GM23338 (cell line): ENCODE results near the gene ASB11. TPM values are rescaled to one million over a fixed set of nuclear protein-coding genes. Genes with fewer than 3 reads are reported as not detected.

ENCODE experiments used
- ATAC-seq: fragments of 200-7000 bp; cut with Tn5 transposase; 3 replicates; pipeline ENCODE4 v1.9.1; 2020
- DNase-seq: peaks from one replicate; pipeline ENCODE4 v3.0.0-alpha.2; 2015; ENCODE audit warnings: low spot score
- H2AFZ ChIP-seq: fragments of 200-600 bp; sonication (generic); 2 replicates; pipeline ENCODE4 v1.8.0; 2016; ENCODE audit warnings: antibody characterized with exemption, mild to moderate bottlenecking, moderate library complexity
- H3F3A ChIP-seq: fragments of 200-600 bp; sonication (generic); replicated peaks from 2 replicates; pipeline ENCODE4 v1.8.0; 2017; ENCODE audit warnings: antibody characterized with exemption, mixed run types, low read depth
- H3K27ac ChIP-seq: fragments of 200-600 bp; sonication (generic); 2 replicates; pipeline ENCODE4 v1.6.1; 2016; ENCODE audit warnings: low read depth
- H3K27me3 ChIP-seq: fragments of 200-600 bp; sonication (generic); 2 replicates; pipeline ENCODE4 v1.8.0; 2016; ENCODE audit warnings: mild to moderate bottlenecking, mixed run types, moderate library complexity; ENCODE audit not compliant: insufficient read depth
- H3K36me3 ChIP-seq: fragments of 200-600 bp; sonication (generic); 2 replicates; pipeline ENCODE4 v1.8.0; 2016; ENCODE audit warnings: mild to moderate bottlenecking; ENCODE audit not compliant: insufficient read depth
- H3K4me1 ChIP-seq: fragments of 200-600 bp; sonication (generic); 2 replicates; pipeline ENCODE4 v1.8.0; 2016; ENCODE audit warnings: mild to moderate bottlenecking, moderate library complexity; ENCODE audit not compliant: insufficient read depth
- H3K4me2 ChIP-seq: fragments of 200-600 bp; sonication (generic); 2 replicates; pipeline ENCODE4 v1.7.1; 2017; ENCODE audit warnings: mixed run types
- H3K4me3 ChIP-seq: fragments of 200-600 bp; sonication (generic); 2 replicates; pipeline ENCODE4 v1.6.1; 2016; ENCODE audit warnings: mixed run types
- H3K79me2 ChIP-seq: fragments of 200-600 bp; sonication (generic); replicated peaks from 2 replicates; pipeline ENCODE4 v1.8.0; 2017; ENCODE audit warnings: mild to moderate bottlenecking; ENCODE audit not compliant: insufficient read depth
- H3K9me2 ChIP-seq: fragments of 200-600 bp; sonication (generic); 2 replicates; pipeline ENCODE4 v1.8.0; 2017; ENCODE audit not compliant: insufficient read depth
- H4K20me1 ChIP-seq: fragments of 200-600 bp; sonication (generic); replicated peaks from 2 replicates; pipeline ENCODE4 v1.8.0; 2017; ENCODE audit warnings: mild to moderate bottlenecking; ENCODE audit not compliant: insufficient read depth
- H3K27ac Mint-ChIP-seq: 2 replicates; pipeline ENCODE4 v1.8.0; 2020; ENCODE audit warnings: inconsistent platforms, mild to moderate bottlenecking, moderate library complexity, mixed read lengths
- H3K27me3 Mint-ChIP-seq: 3 replicates; pipeline ENCODE4 v1.8.0; 2022; ENCODE audit warnings: low read depth, mild to moderate bottlenecking, moderate library complexity, mixed read lengths, inconsistent platforms; ENCODE audit not compliant: insufficient read depth, poor library complexity
- H3K36me3 Mint-ChIP-seq: 3 replicates; pipeline ENCODE4 v1.8.0; 2021; ENCODE audit warnings: low read depth, mild to moderate bottlenecking, inconsistent platforms, moderate library complexity, mixed read lengths
- H3K4me1 Mint-ChIP-seq: 3 replicates; pipeline ENCODE4 v1.8.0; 2020; ENCODE audit warnings: mild to moderate bottlenecking, inconsistent platforms, mixed read lengths
- H3K4me3 Mint-ChIP-seq: 3 replicates; pipeline ENCODE4 v1.8.0; 2021; ENCODE audit warnings: moderate library complexity, mild to moderate bottlenecking, inconsistent platforms, mixed read lengths
- H3K9me3 Mint-ChIP-seq: 3 replicates; pipeline ENCODE4 v1.8.0; 2020; ENCODE audit warnings: moderate library complexity, mild to moderate bottlenecking, inconsistent platforms, mixed read lengths
- CREB1 ChIP-seq: fragments of 250-450 bp; sonication (Bioruptor Pico); IDR thresholded peaks from 2 replicates; pipeline ENCODE4 v1.5.0; 2020; ENCODE audit warnings: low read depth, mild to moderate bottlenecking, moderate library complexity
- EZH2 ChIP-seq: fragments of 200-600 bp; sonication (generic); IDR thresholded peaks from one replicate; pipeline ENCODE4 v1.8.0; 2017; ENCODE audit warnings: antibody characterized with exemption, mild to moderate bottlenecking, low read depth; ENCODE audit not compliant: unreplicated experiment
- EZH2phosphoT487 ChIP-seq: fragments of 200-600 bp; sonication (generic); IDR thresholded peaks from one replicate; pipeline ENCODE4 v1.8.1; 2018; ENCODE audit warnings: antibody characterized with exemption; ENCODE audit not compliant: unreplicated experiment
- JUNB ChIP-seq: IDR thresholded peaks from one replicate; pipeline ENCODE4 v1.6.1; 2016; ENCODE audit warnings: antibody characterized with exemption; ENCODE audit not compliant: unreplicated experiment
- NANOG ChIP-seq: IDR thresholded peaks from 2 replicates; pipeline ENCODE4 v1.6.1; 2016; ENCODE audit warnings: antibody characterized with exemption, borderline replicate concordance
- POLR2AphosphoS5 ChIP-seq: IDR thresholded peaks from 2 replicates; pipeline ENCODE4 v1.6.1; 2016; ENCODE audit warnings: antibody characterized with exemption, low read depth
- STAT1 ChIP-seq: IDR thresholded peaks from one replicate; pipeline ENCODE4 v1.6.1; 2016; ENCODE audit warnings: antibody characterized with exemption; ENCODE audit not compliant: unreplicated experiment
- ZNF114 ChIP-seq: fragments of 250-450 bp; sonication (Bioruptor Pico); IDR thresholded peaks from 2 replicates; pipeline ENCODE4 v1.5.0; 2020; ENCODE audit warnings: mild to moderate bottlenecking, moderate library complexity
- ZNF331 ChIP-seq: fragments of 250-450 bp; sonication (Bioruptor Pico); IDR thresholded peaks from 2 replicates; pipeline ENCODE4 v1.5.0; 2020; ENCODE audit warnings: low read depth, mild to moderate bottlenecking, moderate library complexity
- polyA plus RNA-seq: library from polyadenylated mRNA; unstranded; fragments of >200 nt; fragmentation: Nextera tagmentation; extraction: Ambion mirVana; gene quantifications from 2 replicates; pipeline ENCODE4 v1.2.1, GENCODE V29; 2016
- total RNA-seq: library from RNA; depleted of rRNA; stranded (reverse); fragments of >200 nt; shearing (Covaris generic); gene quantifications from 2 replicates; pipeline ENCODE4 v1.2.3, GENCODE V29; 2014
- TF ChIP-seq, protein P1 (sequence below): fragments of 250-450 bp; sonication (Bioruptor Pico); IDR thresholded peaks from 2 replicates; pipeline ENCODE4 v1.5.0; 2020; ENCODE audit warnings: mild to moderate bottlenecking, moderate library complexity
- TF ChIP-seq, protein P2 (sequence below): IDR thresholded peaks from one replicate; pipeline ENCODE4 v1.6.1; 2018; ENCODE audit warnings: antibody characterized with exemption; ENCODE audit not compliant: unreplicated experiment
- TF ChIP-seq, protein P3 (sequence below), 2 experiments: fragments of 200-600 bp in 1 of 2; sonication (generic) in 1 of 2; conservative IDR thresholded peaks; 2 replicates each; pipeline versions ENCODE4 v1.5.1 to v1.6.1; 2016 to 2017; ENCODE audit warnings: antibody characterized with exemption in 2 of 2, low read depth in 2 of 2, mild to moderate bottlenecking in 2 of 2, moderate library complexity in 1 of 2
- TF ChIP-seq, protein P4 (sequence below): IDR thresholded peaks from 2 replicates; pipeline ENCODE4 v1.6.1; 2016; ENCODE audit warnings: antibody characterized with exemption

The ASB11 gene
- total and polyA plus RNA-seq, 2 experiments from 2014 or later = not detected

DNA sequence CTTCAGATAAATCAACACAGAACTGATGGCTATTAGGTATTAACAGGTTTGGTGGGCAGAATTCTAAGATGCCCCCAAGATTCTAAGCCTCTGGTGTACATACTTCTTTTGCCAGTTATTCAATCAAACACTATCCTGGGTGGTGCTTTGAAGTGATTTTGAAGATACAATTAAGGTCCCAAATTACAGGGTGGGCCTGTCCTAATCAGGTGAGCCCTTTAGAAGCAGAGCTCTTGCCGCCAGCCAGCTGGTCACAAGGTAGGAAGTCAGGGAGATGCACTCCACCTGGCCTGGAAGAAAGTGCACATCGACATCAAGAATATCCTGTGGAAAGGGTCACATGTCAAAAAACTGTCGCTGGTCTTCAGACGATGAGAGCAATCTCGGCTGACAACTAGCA lies 75.0 kb downstream of the ASB11 start:
- H3K4me1 ChIP-seq = no peaks in the 10 kb centered on the region
- no peak overlapping the region for H3K27ac ChIP-seq
- H3K27me3 Mint-ChIP-seq = no peaks in the 10 kb centered on the region
- TF ChIP-seq EZH2phosphoT487 (no peak), POLR2AphosphoS5 (no peak), NANOG (no peak), ZNF331 (CRISPR knock-in tag) (no peak), JUNB (no peak), STAT1 (no peak), EZH2 (no peak), ZNF114 (CRISPR knock-in tag) (no peak), CREB1 (no peak)
- TF ChIP-seq, protein P1, sequence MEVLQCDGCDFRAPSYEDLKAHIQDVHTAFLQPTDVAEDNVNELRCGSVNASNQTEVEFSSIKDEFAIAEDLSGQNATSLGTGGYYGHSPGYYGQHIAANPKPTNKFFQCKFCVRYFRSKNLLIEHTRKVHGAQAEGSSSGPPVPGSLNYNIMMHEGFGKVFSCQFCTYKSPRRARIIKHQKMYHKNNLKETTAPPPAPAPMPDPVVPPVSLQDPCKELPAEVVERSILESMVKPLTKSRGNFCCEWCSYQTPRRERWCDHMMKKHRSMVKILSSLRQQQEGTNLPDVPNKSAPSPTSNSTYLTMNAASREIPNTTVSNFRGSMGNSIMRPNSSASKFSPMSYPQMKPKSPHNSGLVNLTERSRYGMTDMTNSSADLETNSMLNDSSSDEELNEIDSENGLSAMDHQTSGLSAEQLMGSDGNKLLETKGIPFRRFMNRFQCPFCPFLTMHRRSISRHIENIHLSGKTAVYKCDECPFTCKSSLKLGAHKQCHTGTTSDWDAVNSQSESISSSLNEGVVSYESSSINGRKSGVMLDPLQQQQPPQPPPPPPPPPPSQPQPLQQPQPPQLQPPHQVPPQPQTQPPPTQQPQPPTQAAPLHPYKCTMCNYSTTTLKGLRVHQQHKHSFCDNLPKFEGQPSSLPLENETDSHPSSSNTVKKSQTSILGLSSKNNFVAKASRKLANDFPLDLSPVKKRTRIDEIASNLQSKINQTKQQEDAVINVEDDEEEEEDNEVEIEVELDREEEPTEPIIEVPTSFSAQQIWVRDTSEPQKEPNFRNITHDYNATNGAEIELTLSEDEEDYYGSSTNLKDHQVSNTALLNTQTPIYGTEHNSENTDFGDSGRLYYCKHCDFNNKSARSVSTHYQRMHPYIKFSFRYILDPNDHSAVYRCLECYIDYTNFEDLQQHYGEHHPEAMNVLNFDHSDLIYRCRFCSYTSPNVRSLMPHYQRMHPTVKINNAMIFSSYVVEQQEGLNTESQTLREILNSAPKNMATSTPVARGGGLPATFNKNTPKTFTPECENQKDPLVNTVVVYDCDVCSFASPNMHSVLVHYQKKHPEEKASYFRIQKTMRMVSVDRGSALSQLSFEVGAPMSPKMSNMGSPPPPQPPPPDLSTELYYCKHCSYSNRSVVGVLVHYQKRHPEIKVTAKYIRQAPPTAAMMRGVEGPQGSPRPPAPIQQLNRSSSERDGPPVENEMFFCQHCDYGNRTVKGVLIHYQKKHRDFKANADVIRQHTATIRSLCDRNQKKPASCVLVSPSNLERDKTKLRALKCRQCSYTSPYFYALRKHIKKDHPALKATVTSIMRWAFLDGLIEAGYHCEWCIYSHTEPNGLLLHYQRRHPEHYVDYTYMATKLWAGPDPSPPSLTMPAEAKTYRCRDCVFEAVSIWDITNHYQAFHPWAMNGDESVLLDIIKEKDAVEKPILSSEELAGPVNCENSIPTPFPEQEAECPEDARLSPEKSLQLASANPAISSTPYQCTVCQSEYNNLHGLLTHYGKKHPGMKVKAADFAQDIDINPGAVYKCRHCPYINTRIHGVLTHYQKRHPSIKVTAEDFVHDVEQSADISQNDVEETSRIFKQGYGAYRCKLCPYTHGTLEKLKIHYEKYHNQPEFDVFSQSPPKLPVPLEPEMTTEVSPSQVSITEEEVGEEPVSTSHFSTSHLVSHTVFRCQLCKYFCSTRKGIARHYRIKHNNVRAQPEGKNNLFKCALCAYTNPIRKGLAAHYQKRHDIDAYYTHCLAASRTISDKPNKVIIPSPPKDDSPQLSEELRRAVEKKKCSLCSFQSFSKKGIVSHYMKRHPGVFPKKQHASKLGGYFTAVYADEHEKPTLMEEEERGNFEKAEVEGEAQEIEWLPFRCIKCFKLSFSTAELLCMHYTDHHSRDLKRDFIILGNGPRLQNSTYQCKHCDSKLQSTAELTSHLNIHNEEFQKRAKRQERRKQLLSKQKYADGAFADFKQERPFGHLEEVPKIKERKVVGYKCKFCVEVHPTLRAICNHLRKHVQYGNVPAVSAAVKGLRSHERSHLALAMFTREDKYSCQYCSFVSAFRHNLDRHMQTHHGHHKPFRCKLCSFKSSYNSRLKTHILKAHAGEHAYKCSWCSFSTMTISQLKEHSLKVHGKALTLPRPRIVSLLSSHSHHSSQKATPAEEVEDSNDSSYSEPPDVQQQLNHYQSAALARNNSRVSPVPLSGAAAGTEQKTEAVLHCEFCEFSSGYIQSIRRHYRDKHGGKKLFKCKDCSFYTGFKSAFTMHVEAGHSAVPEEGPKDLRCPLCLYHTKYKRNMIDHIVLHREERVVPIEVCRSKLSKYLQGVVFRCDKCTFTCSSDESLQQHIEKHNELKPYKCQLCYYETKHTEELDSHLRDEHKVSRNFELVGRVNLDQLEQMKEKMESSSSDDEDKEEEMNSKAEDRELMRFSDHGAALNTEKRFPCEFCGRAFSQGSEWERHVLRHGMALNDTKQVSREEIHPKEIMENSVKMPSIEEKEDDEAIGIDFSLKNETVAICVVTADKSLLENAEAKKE (CRISPR knock-in tag) = no peak
- TF ChIP-seq, protein P2, sequence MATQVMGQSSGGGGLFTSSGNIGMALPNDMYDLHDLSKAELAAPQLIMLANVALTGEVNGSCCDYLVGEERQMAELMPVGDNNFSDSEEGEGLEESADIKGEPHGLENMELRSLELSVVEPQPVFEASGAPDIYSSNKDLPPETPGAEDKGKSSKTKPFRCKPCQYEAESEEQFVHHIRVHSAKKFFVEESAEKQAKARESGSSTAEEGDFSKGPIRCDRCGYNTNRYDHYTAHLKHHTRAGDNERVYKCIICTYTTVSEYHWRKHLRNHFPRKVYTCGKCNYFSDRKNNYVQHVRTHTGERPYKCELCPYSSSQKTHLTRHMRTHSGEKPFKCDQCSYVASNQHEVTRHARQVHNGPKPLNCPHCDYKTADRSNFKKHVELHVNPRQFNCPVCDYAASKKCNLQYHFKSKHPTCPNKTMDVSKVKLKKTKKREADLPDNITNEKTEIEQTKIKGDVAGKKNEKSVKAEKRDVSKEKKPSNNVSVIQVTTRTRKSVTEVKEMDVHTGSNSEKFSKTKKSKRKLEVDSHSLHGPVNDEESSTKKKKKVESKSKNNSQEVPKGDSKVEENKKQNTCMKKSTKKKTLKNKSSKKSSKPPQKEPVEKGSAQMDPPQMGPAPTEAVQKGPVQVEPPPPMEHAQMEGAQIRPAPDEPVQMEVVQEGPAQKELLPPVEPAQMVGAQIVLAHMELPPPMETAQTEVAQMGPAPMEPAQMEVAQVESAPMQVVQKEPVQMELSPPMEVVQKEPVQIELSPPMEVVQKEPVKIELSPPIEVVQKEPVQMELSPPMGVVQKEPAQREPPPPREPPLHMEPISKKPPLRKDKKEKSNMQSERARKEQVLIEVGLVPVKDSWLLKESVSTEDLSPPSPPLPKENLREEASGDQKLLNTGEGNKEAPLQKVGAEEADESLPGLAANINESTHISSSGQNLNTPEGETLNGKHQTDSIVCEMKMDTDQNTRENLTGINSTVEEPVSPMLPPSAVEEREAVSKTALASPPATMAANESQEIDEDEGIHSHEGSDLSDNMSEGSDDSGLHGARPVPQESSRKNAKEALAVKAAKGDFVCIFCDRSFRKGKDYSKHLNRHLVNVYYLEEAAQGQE = no peak
- TF ChIP-seq, protein P3, sequence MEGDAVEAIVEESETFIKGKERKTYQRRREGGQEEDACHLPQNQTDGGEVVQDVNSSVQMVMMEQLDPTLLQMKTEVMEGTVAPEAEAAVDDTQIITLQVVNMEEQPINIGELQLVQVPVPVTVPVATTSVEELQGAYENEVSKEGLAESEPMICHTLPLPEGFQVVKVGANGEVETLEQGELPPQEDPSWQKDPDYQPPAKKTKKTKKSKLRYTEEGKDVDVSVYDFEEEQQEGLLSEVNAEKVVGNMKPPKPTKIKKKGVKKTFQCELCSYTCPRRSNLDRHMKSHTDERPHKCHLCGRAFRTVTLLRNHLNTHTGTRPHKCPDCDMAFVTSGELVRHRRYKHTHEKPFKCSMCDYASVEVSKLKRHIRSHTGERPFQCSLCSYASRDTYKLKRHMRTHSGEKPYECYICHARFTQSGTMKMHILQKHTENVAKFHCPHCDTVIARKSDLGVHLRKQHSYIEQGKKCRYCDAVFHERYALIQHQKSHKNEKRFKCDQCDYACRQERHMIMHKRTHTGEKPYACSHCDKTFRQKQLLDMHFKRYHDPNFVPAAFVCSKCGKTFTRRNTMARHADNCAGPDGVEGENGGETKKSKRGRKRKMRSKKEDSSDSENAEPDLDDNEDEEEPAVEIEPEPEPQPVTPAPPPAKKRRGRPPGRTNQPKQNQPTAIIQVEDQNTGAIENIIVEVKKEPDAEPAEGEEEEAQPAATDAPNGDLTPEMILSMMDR (conservative IDR thresholded peaks at IDR 0.05; ENCODE audit: low read depth in 2 of 2) = no peak
- TF ChIP-seq, protein P4, sequence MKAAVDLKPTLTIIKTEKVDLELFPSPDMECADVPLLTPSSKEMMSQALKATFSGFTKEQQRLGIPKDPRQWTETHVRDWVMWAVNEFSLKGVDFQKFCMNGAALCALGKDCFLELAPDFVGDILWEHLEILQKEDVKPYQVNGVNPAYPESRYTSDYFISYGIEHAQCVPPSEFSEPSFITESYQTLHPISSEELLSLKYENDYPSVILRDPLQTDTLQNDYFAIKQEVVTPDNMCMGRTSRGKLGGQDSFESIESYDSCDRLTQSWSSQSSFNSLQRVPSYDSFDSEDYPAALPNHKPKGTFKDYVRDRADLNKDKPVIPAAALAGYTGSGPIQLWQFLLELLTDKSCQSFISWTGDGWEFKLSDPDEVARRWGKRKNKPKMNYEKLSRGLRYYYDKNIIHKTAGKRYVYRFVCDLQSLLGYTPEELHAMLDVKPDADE = no peak
- H3K4me1 Mint-ChIP-seq = no peaks in the 10 kb centered on the region
- no peak overlapping the region for H3K4me3 ChIP-seq
- no peaks in the 10 kb centered on the region for H3K36me3 ChIP-seq
- no peaks in the 10 kb centered on the region for H3K79me2 ChIP-seq
- H3K4me3 Mint-ChIP-seq = no peak overlapping the region
- no peak overlapping the region for H3K27ac Mint-ChIP-seq
- no peaks in the 10 kb centered on the region for H3F3A ChIP-seq
- H3K4me2 ChIP-seq = no peak overlapping the region
- H2AFZ ChIP-seq = no peak overlapping the region
- no peaks in the 10 kb centered on the region for H3K36me3 Mint-ChIP-seq
- DNase-seq (no peak), ATAC-seq (no peak)
- H3K9me2 ChIP-seq = no peaks in the 10 kb centered on the region
- H3K9me3 Mint-ChIP-seq = no peaks in the 10 kb centered on the region; the same call in 2 of the 3 replicates
- no peaks in the 10 kb centered on the region for H4K20me1 ChIP-seq
- no peaks in the 10 kb centered on the region for H3K27me3 ChIP-seq
